H1 (cell line): ENCODE results near the gene WFIKKN1. TPM values are rescaled to one million over a fixed set of nuclear protein-coding genes. Genes with fewer than 3 reads are reported as not detected.
A peak's percentile ranks its signal among the peaks of the same experiment; 100 is the strongest.

Experiments used
- BACH1 ChIP-seq: IDR thresholded peaks from 2 replicates; pipeline ENCODE4 v1.6.1; 2012; ENCODE audit warnings: low read length, improper control_type of control experiment
- CBX5 ChIP-seq: fragments of 300-800, 300-1000 bp; sonication (generic); IDR thresholded peaks from 2 replicates; pipeline ENCODE4 v1.7.1; 2016; ENCODE audit warnings: antibody characterized with exemption, low read length, low read depth
- CTBP2 ChIP-seq: IDR thresholded peaks from 2 replicates; pipeline ENCODE4 v1.7.0; 2011; ENCODE audit warnings: borderline replicate concordance, mild to moderate bottlenecking, moderate library complexity, mixed read lengths, low read length; ENCODE audit not compliant: insufficient read depth, insufficient read length
- CTCF ChIP-seq, 3 experiments: IDR thresholded peaks; 1 replicate in 2 of 3; 2 replicates in 1 of 3; pipeline versions ENCODE4 v1.5.1 to v1.6.1; 2011; ENCODE audit warnings: low read length in 3 of 3, mild to moderate bottlenecking in 3 of 3, inconsistent platforms in 2 of 3, low read depth in 1 of 3, moderate library complexity in 1 of 3; ENCODE audit not compliant: insufficient read depth in 1 of 3; ENCODE audit errors: control extremely low read depth in 1 of 3
- EGR1 ChIP-seq: IDR thresholded peaks from 2 replicates; pipeline ENCODE4 v1.6.1; 2011; ENCODE audit warnings: low read depth, low read length, borderline replicate concordance
- GABPA ChIP-seq: IDR thresholded peaks from 2 replicates; pipeline ENCODE4 v1.6.1; 2011; ENCODE audit warnings: mild to moderate bottlenecking, low read length, moderate library complexity, borderline replicate concordance; ENCODE audit not compliant: insufficient read depth
- JUN ChIP-seq: IDR thresholded peaks from 2 replicates; pipeline ENCODE4 v1.6.1; 2011; ENCODE audit warnings: low read depth, mild to moderate bottlenecking, improper control_type of control experiment, low read length
- KDM4A ChIP-seq: IDR thresholded peaks from one replicate; pipeline ENCODE4 v1.7.1; 2012; ENCODE audit warnings: low read depth, mild to moderate bottlenecking, moderate library complexity, low read length, inconsistent platforms; ENCODE audit not compliant: severe bottlenecking
- MAX ChIP-seq: IDR thresholded peaks from 2 replicates; pipeline ENCODE4 v1.6.1; 2012; ENCODE audit warnings: inconsistent platforms
- NRF1 ChIP-seq: IDR thresholded peaks from 2 replicates; pipeline ENCODE4 v1.6.1; 2011; ENCODE audit warnings: mild to moderate bottlenecking, low read depth, low read length, improper control_type of control experiment
- PHF8 ChIP-seq: fragments of 200-600 bp; sonication (generic); conservative IDR thresholded peaks from 2 replicates; pipeline ENCODE4 v1.7.1; 2012; ENCODE audit warnings: low read depth, mild to moderate bottlenecking, inconsistent platforms, low read length, moderate library complexity
- POLR2A ChIP-seq, 2 experiments: IDR thresholded peaks; 1 replicate in 1 of 2; 2 replicates in 1 of 2; pipeline ENCODE4 v1.6.1; 2011; ENCODE audit warnings: low read depth in 2 of 2, low read length in 2 of 2, mild to moderate bottlenecking in 2 of 2; ENCODE audit errors: control extremely low read depth in 1 of 2
- RNF2 ChIP-seq: fragments of 200-900, 300-1000 bp; sonication (generic); IDR thresholded peaks from 2 replicates; pipeline ENCODE4 v1.7.1; 2016; ENCODE audit warnings: borderline replicate concordance, low read depth, mild to moderate bottlenecking, antibody characterized with exemption, low read length; ENCODE audit not compliant: poor library complexity, severe bottlenecking; ENCODE audit errors: missing control alignments
- SIN3A ChIP-seq, 2 experiments: IDR thresholded peaks in 1 of 2; conservative IDR thresholded peaks in 1 of 2; 2 replicates each; pipeline ENCODE4 v1.6.1; 2011 to 2012; ENCODE audit warnings: low read length in 2 of 2, improper control_type of control experiment in 1 of 2, low read depth in 1 of 2, mild to moderate bottlenecking in 1 of 2
- SP1 ChIP-seq: IDR thresholded peaks from 2 replicates; pipeline ENCODE4 v1.6.1; 2011; ENCODE audit warnings: low read depth, low read length
- SRF ChIP-seq: IDR thresholded peaks from 2 replicates; pipeline ENCODE4 v1.6.1; 2011; ENCODE audit warnings: mild to moderate bottlenecking, low read depth, low read length, moderate library complexity
- TCF12 ChIP-seq: IDR thresholded peaks from 2 replicates; pipeline ENCODE4 v1.6.1; 2011; ENCODE audit warnings: low read depth, mild to moderate bottlenecking, low read length
- YY1 ChIP-seq: IDR thresholded peaks from 2 replicates; pipeline ENCODE4 v1.6.1; 2011; ENCODE audit warnings: low read depth, mild to moderate bottlenecking, low read length
- polyA plus RNA-seq, 7 experiments: library from polyadenylated mRNA; depleted of rRNA in 3 of 7; stranded (reverse) in 5 of 7; unstranded in 2 of 7; fragments of >200 nt in 5 of 7; fragments of 200-250 nt in 2 of 7; gene quantifications; 1 replicate in 5 of 7; 2 replicates in 1 of 7; 4 replicates in 1 of 7; pipeline versions ENCODE4 v1.2.1 to v1.2.3, GENCODE V29; 2011 to 2013; ENCODE audit warnings: missing spikeins in 2 of 7, mixed read lengths in 2 of 7
- total RNA-seq: library from RNA; stranded (reverse); fragmentation: NEBNext Ultra II Directional; extraction: Animal tissue kit (Norgen Biotek cat#: 25700); gene quantifications from 2 replicates; pipeline ENCODE4 v1.2.1, GENCODE V29; 2021

The WFIKKN1 gene
- total and polyA plus RNA-seq, 2 of the 8 experiments (the other 6 are each of a cell fraction or from before 2014, with no cell fraction given): 11.4 to 15.8 TPM

- TF ChIP-seq RNF2: no peak
- TF ChIP-seq KDM4A: peak; percentile 73
- 0 out of 2 replicates have a peak, but pooled peaks have one; percentile 5 for TF ChIP-seq SRF
- no peak for TF ChIP-seq JUN
- TF ChIP-seq SP1: no peak
- TF ChIP-seq PHF8: peak; percentile 33
- no peak for TF ChIP-seq TCF12
- peak; percentile 92; the same call in 1 of the 2 replicates for TF ChIP-seq EGR1
- peak; percentile 87 for TF ChIP-seq YY1
- no peak for TF ChIP-seq POLR2A (IDR thresholded peaks at IDR 0.05; ENCODE audit: control extremely low read depth in 1 of 2, low read depth in 2 of 2, low read length in 2 of 2)
- peak; percentile 70; the same call in 1 of the 2 replicates for TF ChIP-seq MAX
- TF ChIP-seq SIN3A (conservative IDR thresholded peaks at IDR 0.05 in 1 of 2, IDR thresholded peaks at IDR 0.05 in 1 of 2; ENCODE audit: low read depth in 1 of 2, low read length in 2 of 2): peak; percentile 43 to 60; a peak in 1 of 4 replicates
- no peak for TF ChIP-seq CBX5
- TF ChIP-seq CTBP2: peak; percentile 21
- TF ChIP-seq GABPA: peak; percentile 59; the same call in 1 of the 2 replicates
- TF ChIP-seq NRF1: no peak
- TF ChIP-seq CTCF (IDR thresholded peaks at IDR 0.05; ENCODE audit: control extremely low read depth in 1 of 3, insufficient read depth in 1 of 3, low read depth in 1 of 3, low read length in 3 of 3): no peak
- peak; percentile 51 for TF ChIP-seq BACH1
Measured at GRCh38 chr16:641326-642188, 10.8 kb downstream of the WFIKKN1 start, which contains the start of gene MCRIP2 (continued).
